H9 (cell line): ENCODE measurements around the gene PCBP4. TPM values are rescaled to one million over a fixed set of nuclear protein-coding genes. Genes with fewer than 3 reads are reported as not detected.

ENCODE experiments used
- DNase-seq: peaks from one replicate; pipeline ENCODE4 v3.0.0-alpha.2; 2017
- H2AFZ ChIP-seq: one replicate; pipeline ENCODE4 v1.6.1; 2013; ENCODE audit warnings: mild to moderate bottlenecking, low read length, control low read depth, moderate library complexity
- H2AK5ac ChIP-seq: 2 replicates; pipeline ENCODE4 v1.6.1; 2013; ENCODE audit warnings: low read length, control low read depth, mixed read lengths; ENCODE audit not compliant: insufficient read length
- H2BK120ac ChIP-seq: one replicate; pipeline ENCODE4 v1.6.1; 2013; ENCODE audit warnings: low read depth, mild to moderate bottlenecking, low read length, control low read depth, inconsistent platforms; ENCODE audit not compliant: poor library complexity, severe bottlenecking
- H2BK12ac ChIP-seq: 2 replicates; pipeline ENCODE4 v1.6.1; 2013; ENCODE audit warnings: low read length, control low read depth, mixed read lengths, low read depth; ENCODE audit not compliant: insufficient read length
- H2BK15ac ChIP-seq: 2 replicates; pipeline ENCODE4 v1.6.1; 2013; ENCODE audit warnings: low read depth, low read length, control low read depth
- H2BK20ac ChIP-seq: one replicate; pipeline ENCODE4 v1.6.1; 2013; ENCODE audit warnings: low read depth, mild to moderate bottlenecking, low read length, control low read depth, inconsistent platforms; ENCODE audit not compliant: poor library complexity, severe bottlenecking
- H2BK5ac ChIP-seq: 2 replicates; pipeline ENCODE4 v1.6.1; 2013; ENCODE audit warnings: low read length, control low read depth, mixed read lengths; ENCODE audit not compliant: insufficient read length
- H3K14ac ChIP-seq: 2 replicates; pipeline ENCODE4 v1.6.1; 2013; ENCODE audit warnings: low read length, control low read depth; ENCODE audit not compliant: insufficient read depth
- H3K18ac ChIP-seq: 2 replicates; pipeline ENCODE4 v1.6.1; 2013; ENCODE audit warnings: low read depth, mild to moderate bottlenecking, mixed read lengths, low read length, control low read depth; ENCODE audit not compliant: insufficient read length
- H3K23ac ChIP-seq: 2 replicates; pipeline ENCODE4 v1.6.1; 2013; ENCODE audit warnings: low read length, control low read depth, mixed read lengths, low read depth; ENCODE audit not compliant: insufficient read length
- H3K23me2 ChIP-seq: 2 replicates; pipeline ENCODE4 v1.6.1; 2013; ENCODE audit warnings: low read depth, mild to moderate bottlenecking, mixed read lengths, low read length, control low read depth; ENCODE audit not compliant: insufficient read length, poor library complexity, severe bottlenecking
- H3K27ac ChIP-seq: 2 replicates; pipeline ENCODE4 v1.5.1; 2013; ENCODE audit warnings: low read length, control low read depth, mixed read lengths, low read depth; ENCODE audit not compliant: insufficient read length
- H3K27me3 ChIP-seq: 2 replicates; pipeline ENCODE4 v1.6.1; 2013; ENCODE audit warnings: low read length, control low read depth, inconsistent platforms; ENCODE audit not compliant: insufficient read depth
- H3K4ac ChIP-seq: 2 replicates; pipeline ENCODE4 v1.6.1; 2013; ENCODE audit warnings: low read depth, mild to moderate bottlenecking, control low read depth, inconsistent platforms, low read length, moderate library complexity
- H3K4me1 ChIP-seq: 2 replicates; pipeline ENCODE4 v1.6.1; 2013; ENCODE audit warnings: low read length, control low read depth, inconsistent platforms; ENCODE audit not compliant: insufficient read depth
- H3K4me2 ChIP-seq: 2 replicates; pipeline ENCODE4 v1.6.1; 2013; ENCODE audit warnings: low read length, control low read depth, mixed read lengths; ENCODE audit not compliant: insufficient read length, insufficient read depth
- H3K56ac ChIP-seq: 2 replicates; pipeline ENCODE4 v1.6.1; 2013; ENCODE audit warnings: low read depth, mild to moderate bottlenecking, mixed read lengths, low read length, control low read depth; ENCODE audit not compliant: insufficient read length
- H3K79me1 ChIP-seq: 2 replicates; pipeline ENCODE4 v1.6.1; 2013; ENCODE audit warnings: low read depth, mild to moderate bottlenecking, moderate library complexity, low read length, control low read depth, inconsistent platforms; ENCODE audit not compliant: insufficient read depth, poor library complexity, severe bottlenecking
- H3K79me2 ChIP-seq: 2 replicates; pipeline ENCODE4 v1.6.1; 2013; ENCODE audit warnings: low read length, control low read depth, inconsistent platforms; ENCODE audit not compliant: insufficient read depth
- H3K9ac ChIP-seq: 2 replicates; pipeline ENCODE4 v1.6.1; 2013; ENCODE audit warnings: low read length, control low read depth, mixed read lengths; ENCODE audit not compliant: insufficient read length; ENCODE audit errors: extremely low read depth
- H3K9me3 ChIP-seq: one replicate; pipeline ENCODE4 v1.6.1; 2013; ENCODE audit warnings: low read depth, low read length, inconsistent platforms; ENCODE audit not compliant: control insufficient read depth
- H3T11ph ChIP-seq: one replicate; pipeline ENCODE4 v1.6.1; 2013; ENCODE audit warnings: mild to moderate bottlenecking, low read length, control low read depth, inconsistent platforms
- H4K20me1 ChIP-seq: one replicate; pipeline ENCODE4 v1.6.1; 2013; ENCODE audit not compliant: control insufficient read depth, insufficient read length, insufficient read depth
- H4K5ac ChIP-seq: 2 replicates; pipeline ENCODE4 v1.6.1; 2013; ENCODE audit warnings: low read depth, mild to moderate bottlenecking, mixed read lengths, low read length, control low read depth; ENCODE audit not compliant: insufficient read length
- H4K8ac ChIP-seq: replicated peaks from 2 replicates; pipeline ENCODE4 v1.6.1; 2013; ENCODE audit warnings: low read length, control low read depth, mixed read lengths, low read depth; ENCODE audit not compliant: insufficient read length
- H4K91ac ChIP-seq: 2 replicates; pipeline ENCODE4 v1.6.1; 2013; ENCODE audit warnings: low read depth, mild to moderate bottlenecking, moderate library complexity, mixed read lengths, low read length, control low read depth; ENCODE audit not compliant: insufficient read length
- H3K27ac Mint-ChIP-seq, 3 experiments: 2 replicates in 2 of 3; 3 replicates in 1 of 3; pipeline ENCODE4 v1.8.0; 2020 to 2021; ENCODE audit warnings: mixed read lengths in 3 of 3, mild to moderate bottlenecking in 1 of 3, moderate library complexity in 1 of 3
- H3K27me3 Mint-ChIP-seq: 2 replicates; pipeline ENCODE4 v1.8.0; 2021; ENCODE audit warnings: low read depth, mild to moderate bottlenecking, moderate library complexity, mixed read lengths
- H3K36me3 Mint-ChIP-seq, 3 experiments: 2 replicates in 2 of 3; 3 replicates in 1 of 3; pipeline ENCODE4 v1.8.0; 2020 to 2021; ENCODE audit warnings: low read depth in 3 of 3, mixed read lengths in 3 of 3; ENCODE audit not compliant: insufficient read depth in 1 of 3
- H3K4me1 Mint-ChIP-seq, 2 experiments: 2 replicates each; pipeline ENCODE4 v1.8.0; 2020; ENCODE audit warnings: mixed read lengths in 2 of 2
- H3K4me3 Mint-ChIP-seq, 2 experiments: 2 replicates in 1 of 2; 3 replicates in 1 of 2; pipeline ENCODE4 v1.8.0; 2020 to 2021; ENCODE audit warnings: mild to moderate bottlenecking in 2 of 2, mixed read lengths in 2 of 2, moderate library complexity in 1 of 2
- H3K9me3 Mint-ChIP-seq, 2 experiments: 2 replicates in 1 of 2; 3 replicates in 1 of 2; pipeline ENCODE4 v1.8.0; 2020; ENCODE audit warnings: mild to moderate bottlenecking in 2 of 2, mixed read lengths in 2 of 2, moderate library complexity in 1 of 2
- WGBS: extraction: QIAGEN DNeasy Blood & Tissue Kit; methylation state at CpG from one replicate; pipeline ENCODE4 v1.1.7; 2013; ENCODE audit warnings: missing lambda C conversion rate, low lambda C conversion rate, mixed read lengths; ENCODE audit not compliant: insufficient read length; ENCODE audit errors: extremely low coverage; 5-methylcytosine and 5-hydroxymethylcytosine counted together
- total RNA-seq: library from RNA; stranded (reverse); gene quantifications from 2 replicates; pipeline ENCODE4 v1.2.1, GENCODE V29; 2021
- TF ChIP-seq, protein P1 (sequence below): fragments of 200-600 bp; sonication (generic); conservative IDR thresholded peaks from 3 replicates; pipeline ENCODE4 v1.8.0; 2021; ENCODE audit warnings: antibody characterized with exemption, mild to moderate bottlenecking

The PCBP4 gene
- total RNA-seq, 1 experiment from 2014 or later = 24.6 TPM

- Histone ChIP-seq H3K23me2 (no peaks in the 10 kb centered on the region), H3K27ac (no peak overlapping the region), H2BK12ac (no peak overlapping the region), H4K20me1 (no peaks in the 10 kb centered on the region), H4K8ac (no peak overlapping the region), H3K4me1 (no peaks in the 10 kb centered on the region), H2BK15ac (no peak overlapping the region), H3K56ac (no peak overlapping the region), H2BK20ac (no peak overlapping the region), H3K4ac (no peak overlapping the region), H3K4me2 (no peak overlapping the region), H3K79me2 (no peaks in the 10 kb centered on the region), H3K27me3 (no peaks in the 10 kb centered on the region), H2BK120ac (no peak overlapping the region), H3K79me1 (no peaks in the 10 kb centered on the region), H2AK5ac (no peak overlapping the region), H4K91ac (no peak overlapping the region), H3K9me3 (no peaks in the 10 kb centered on the region), H3K18ac (no peak overlapping the region), H3T11ph (no peak overlapping the region), H3K14ac (no peak overlapping the region), H3K23ac (no peak overlapping the region), H2BK5ac (no peak overlapping the region), H4K5ac (no peak overlapping the region), H2AFZ (no peak overlapping the region), H3K9ac (no peak overlapping the region)
- no peak overlapping the region for H3K4me3 Mint-ChIP-seq
- no peaks in the 10 kb centered on the region; the same call in 1 of the 2 replicates for H3K27me3 Mint-ChIP-seq
- DNase-seq = no peak
- no peaks in the 10 kb centered on the region for H3K36me3 Mint-ChIP-seq
- WGBS = no CpG with 5 or more reads among the region's 13 CpGs
- H3K9me3 Mint-ChIP-seq = no peaks in the 10 kb centered on the region
- peaks cover 5 to 12% of the 10 kb centered on the region in 2 experiments; a peak in 3 of 4 replicates for H3K4me1 Mint-ChIP-seq
- no peak overlapping the region for H3K27ac Mint-ChIP-seq
- TF ChIP-seq, protein P1, sequence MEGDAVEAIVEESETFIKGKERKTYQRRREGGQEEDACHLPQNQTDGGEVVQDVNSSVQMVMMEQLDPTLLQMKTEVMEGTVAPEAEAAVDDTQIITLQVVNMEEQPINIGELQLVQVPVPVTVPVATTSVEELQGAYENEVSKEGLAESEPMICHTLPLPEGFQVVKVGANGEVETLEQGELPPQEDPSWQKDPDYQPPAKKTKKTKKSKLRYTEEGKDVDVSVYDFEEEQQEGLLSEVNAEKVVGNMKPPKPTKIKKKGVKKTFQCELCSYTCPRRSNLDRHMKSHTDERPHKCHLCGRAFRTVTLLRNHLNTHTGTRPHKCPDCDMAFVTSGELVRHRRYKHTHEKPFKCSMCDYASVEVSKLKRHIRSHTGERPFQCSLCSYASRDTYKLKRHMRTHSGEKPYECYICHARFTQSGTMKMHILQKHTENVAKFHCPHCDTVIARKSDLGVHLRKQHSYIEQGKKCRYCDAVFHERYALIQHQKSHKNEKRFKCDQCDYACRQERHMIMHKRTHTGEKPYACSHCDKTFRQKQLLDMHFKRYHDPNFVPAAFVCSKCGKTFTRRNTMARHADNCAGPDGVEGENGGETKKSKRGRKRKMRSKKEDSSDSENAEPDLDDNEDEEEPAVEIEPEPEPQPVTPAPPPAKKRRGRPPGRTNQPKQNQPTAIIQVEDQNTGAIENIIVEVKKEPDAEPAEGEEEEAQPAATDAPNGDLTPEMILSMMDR = no peak
These were observed 48.4 kb upstream of the PCBP4 start for GRCh38 chr3:52015438-52016228.
